GM10266 (cell line): ENCODE results near the gene FAM120B.

Experiments used
- DNase-seq: peaks from one replicate; pipeline ENCODE4 v3.0.0; 2012; ENCODE audit errors: extremely low spot score
- TF ChIP-seq, protein P1 (sequence below): IDR thresholded peaks from 2 replicates; pipeline ENCODE4 v1.5.1; 2012; ENCODE audit warnings: mild to moderate bottlenecking, low read depth; ENCODE audit not compliant: control insufficient read depth, insufficient read depth; ENCODE audit errors: missing control alignments

The FAM120B gene

GRCh38 chr6:170357812-170358211 lies 51.3 kb downstream of the FAM120B start:
- DNase-seq = no peak
- TF ChIP-seq, protein P1, sequence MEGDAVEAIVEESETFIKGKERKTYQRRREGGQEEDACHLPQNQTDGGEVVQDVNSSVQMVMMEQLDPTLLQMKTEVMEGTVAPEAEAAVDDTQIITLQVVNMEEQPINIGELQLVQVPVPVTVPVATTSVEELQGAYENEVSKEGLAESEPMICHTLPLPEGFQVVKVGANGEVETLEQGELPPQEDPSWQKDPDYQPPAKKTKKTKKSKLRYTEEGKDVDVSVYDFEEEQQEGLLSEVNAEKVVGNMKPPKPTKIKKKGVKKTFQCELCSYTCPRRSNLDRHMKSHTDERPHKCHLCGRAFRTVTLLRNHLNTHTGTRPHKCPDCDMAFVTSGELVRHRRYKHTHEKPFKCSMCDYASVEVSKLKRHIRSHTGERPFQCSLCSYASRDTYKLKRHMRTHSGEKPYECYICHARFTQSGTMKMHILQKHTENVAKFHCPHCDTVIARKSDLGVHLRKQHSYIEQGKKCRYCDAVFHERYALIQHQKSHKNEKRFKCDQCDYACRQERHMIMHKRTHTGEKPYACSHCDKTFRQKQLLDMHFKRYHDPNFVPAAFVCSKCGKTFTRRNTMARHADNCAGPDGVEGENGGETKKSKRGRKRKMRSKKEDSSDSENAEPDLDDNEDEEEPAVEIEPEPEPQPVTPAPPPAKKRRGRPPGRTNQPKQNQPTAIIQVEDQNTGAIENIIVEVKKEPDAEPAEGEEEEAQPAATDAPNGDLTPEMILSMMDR = no peak

DNA sequence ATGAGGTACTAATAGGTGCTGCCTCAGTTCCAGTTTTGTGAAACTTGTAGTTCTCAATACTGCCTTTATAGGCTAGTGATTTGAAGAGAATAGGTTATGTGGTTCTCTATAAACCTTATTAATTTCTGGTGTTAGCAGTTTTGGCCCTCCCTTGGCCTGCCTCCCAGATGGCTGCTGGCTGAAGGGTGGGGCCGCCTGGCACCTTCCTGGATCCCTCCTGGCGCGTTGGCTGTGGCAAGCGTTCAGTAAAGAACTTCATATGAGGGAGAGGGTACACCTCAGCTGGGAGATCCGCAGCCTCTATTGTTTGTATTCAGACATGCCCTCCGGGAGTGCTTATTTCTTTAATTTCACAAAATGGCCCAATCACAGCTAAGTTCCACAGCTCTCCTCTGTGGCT lies 51.9 kb downstream of the FAM120B start:
- TF ChIP-seq, protein P1 = no peak
- no peak for DNase-seq

DNA sequence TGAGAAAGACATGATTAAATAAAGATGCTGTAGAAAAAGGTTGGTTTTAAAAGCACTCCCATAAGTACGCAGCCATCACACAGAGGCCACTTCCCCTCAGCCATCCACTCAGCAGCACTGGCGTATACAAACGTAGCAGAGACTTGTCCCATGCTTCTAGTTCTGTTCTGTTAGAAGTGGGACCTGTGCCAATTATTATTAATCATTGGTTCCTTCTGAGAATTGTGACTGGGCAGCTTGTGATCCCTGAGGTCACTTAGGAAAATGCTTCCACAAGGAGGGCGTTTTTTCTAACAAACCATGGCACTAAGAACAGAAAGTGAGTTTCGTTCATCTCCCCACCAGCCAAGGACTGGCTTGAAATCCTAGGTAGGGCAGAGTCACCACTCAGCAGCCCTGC lies 53.9 kb downstream of the FAM120B start:
- TF ChIP-seq, protein P1 = no peak

GRCh38 chr6:170361335-170361734 lies 54.8 kb downstream of the FAM120B start:
- TF ChIP-seq, protein P1 = no peak
- DNase-seq = no peak

More for the DNA sequence above, 53.9 kb downstream of the FAM120B start:
- DNase-seq = no peak

DNA sequence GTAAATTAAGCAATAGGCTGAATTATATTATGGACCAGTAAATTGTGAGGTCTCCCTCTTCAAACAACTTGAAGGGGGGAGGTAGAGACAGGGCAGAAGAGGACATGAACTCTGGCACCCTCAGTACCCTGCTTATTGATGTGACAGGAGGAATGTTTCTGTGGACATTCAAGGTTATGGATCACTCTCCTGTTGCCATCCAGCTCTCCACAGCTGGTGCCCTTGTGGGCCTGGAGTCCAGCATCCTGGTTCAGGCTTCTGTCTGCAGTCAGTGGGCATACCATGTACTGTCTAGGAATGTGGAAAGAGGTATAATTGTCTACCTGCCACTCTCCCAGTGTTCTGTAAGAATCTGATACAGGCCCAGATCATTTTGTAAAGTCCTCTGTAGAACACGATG lies 55.6 kb downstream of the FAM120B start:
- no peak for DNase-seq
- TF ChIP-seq, protein P1 = no peak

DNA sequence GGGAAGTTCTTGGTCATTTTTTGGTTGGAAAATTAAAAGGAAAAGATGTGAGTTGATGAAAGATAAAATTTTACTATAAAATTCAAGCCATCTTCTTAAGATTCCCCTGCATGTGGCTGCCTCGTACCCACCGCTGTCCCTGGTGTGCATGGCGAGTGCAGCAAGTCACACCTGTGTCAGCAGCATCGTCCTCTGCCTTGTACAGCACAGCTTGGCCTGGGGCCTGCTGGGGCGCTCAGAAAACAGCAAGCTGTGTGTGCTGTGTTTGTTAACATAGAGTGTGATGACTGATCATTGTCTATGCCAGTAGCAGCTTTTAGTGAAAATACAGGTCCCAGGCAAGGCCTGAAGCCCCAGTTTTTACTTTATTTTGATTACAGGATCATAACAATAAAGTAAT lies 56.7 kb downstream of the FAM120B start:
- DNase-seq = no peak
- TF ChIP-seq, protein P1 = no peak

GRCh38 chr6:170365121-170365520 lies 58.6 kb downstream of the FAM120B start:
- DNase-seq = no peak
- TF ChIP-seq, protein P1 = no peak
